GM19372 (cell line): ENCODE measurements around the gene DVL1.
A peak's percentile ranks its signal among the peaks of the same experiment; 100 is the strongest.

Experiments used
- ATAC-seq: cut with Tn5 transposase; IDR thresholded peaks from one replicate; pipeline ENCODE4 v1.9.1; 2021; ENCODE audit warnings: mild to moderate bottlenecking, low read depth, moderate library complexity; ENCODE audit not compliant: unreplicated experiment

Gene DVL1

DNA sequence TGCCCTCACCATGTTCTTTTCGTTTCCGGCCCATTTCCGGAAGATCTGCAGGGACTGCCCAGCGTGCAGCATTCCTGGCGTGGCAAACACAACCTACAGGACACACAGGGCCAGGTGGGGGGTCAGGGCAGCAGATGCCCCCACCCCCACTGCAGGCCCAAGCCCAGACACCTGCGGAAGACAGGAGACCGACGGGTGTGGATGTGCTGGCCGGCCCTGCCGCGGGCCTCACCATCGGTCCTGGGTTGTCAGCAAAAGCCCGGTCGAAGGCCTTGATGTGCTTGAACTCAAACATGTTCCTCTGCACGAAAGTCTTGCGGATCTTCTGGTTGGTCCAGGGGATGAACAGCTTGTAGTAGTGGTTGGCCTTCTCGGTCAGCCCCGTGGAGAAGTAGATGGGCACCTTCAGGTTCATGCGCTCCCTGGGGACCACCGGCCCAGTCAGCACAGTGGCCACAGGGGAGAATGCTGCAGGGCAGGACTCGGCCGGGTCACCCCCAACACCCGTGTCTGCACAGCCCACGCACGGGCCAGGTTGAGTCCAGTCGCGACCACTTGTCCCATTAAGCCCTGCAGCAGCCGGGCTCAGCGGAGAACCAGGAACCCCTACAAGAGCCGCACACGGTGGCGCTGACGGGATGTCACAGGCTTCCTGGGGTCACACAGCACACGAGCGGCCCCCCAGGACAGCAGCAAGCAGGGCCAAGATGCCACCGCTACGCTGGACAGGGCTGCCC lies 35.5 kb downstream of the DVL1 start:
- ATAC-seq, result no peak

DNA sequence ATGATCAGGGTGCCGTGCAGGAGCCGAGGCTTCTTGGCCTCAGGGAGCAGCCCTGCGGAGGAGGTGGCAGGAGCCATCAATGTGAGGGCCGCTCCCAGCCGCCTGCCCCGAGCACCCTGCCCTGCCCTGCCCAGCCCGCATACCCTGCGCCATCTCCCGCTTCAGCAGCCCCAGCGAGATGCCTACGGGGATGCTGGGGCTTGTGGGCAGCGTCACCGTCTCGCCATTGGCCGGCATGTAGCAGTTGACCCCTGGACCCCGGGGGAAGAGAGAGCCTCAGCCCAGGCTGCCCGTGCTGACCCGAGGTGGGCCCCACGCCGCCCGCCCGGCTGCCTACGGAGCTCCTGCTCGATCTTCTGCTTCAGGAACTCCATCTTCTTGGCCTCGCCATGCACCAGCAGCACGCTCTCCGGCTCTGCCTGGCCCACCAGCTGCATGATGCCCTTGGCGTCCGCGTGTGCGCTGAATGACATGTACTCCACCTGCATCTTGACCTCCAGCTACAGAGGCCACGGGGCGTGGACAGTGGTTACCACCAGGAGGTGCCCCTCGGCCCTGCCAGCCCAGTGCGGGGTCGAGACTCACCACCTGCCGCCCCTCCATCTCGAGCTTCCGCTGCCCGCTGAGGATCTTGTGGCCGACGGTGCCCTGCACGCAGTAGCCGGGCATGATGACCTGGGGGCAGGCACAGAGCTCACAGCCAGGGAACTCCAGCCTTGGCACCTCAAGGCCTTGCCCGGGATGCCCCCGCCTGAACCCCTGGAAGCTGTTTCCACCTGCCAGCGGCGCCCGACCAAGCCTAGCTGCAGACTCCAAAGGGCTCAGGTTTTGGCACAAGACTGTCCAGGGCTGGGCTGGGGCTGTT lies 36.5 kb downstream of the DVL1 start:
- no peak for ATAC-seq

DNA sequence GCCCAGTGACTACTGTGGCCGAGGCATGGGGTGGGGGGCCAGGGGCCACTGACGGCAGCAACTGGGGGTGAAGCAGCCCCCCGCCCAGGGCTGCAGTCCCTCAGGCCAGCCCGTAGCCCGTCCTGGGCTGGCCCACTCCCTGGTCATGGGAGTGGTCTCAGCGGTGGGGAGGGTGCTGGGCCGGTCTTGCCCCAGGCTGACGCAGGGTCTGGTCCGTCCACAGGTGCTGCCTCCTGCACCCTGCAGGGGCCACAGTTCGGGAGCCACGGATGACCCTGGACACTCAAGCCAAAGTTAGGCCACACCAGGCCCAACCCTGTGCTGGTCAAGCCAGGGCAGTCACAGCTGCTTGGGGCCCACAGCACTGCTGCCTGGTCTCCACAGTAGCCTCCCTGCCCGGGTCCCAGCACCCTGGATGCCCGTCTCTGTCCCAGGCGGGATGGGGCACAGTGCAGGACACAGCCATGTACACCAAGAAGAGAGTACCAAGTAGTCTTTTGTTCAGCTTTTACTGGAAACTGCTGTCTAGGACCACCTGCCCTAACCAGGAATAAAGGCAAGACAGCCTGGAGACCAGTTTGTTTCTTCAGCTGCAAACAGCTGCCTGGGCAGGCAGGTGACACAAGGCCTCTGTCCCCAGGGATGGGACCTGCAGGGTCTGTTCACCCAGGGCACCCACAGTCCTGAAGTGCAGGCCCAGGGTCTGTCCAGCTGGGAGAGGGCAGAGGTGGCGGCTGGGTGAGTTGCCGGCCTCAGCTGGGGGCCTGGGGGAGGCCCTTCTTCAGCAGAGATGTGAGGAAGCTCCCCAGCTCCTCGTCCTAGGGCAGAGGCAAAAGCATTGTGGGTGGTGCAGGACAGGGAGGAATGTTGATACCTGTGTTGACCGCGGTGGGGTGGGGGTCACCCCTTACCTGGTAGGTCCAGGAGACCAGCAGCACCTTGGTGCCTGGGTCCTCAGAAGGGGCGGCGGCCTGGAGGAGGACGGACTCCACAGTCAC lies 37.8 kb downstream of the DVL1 start:
- no peak for ATAC-seq

DNA sequence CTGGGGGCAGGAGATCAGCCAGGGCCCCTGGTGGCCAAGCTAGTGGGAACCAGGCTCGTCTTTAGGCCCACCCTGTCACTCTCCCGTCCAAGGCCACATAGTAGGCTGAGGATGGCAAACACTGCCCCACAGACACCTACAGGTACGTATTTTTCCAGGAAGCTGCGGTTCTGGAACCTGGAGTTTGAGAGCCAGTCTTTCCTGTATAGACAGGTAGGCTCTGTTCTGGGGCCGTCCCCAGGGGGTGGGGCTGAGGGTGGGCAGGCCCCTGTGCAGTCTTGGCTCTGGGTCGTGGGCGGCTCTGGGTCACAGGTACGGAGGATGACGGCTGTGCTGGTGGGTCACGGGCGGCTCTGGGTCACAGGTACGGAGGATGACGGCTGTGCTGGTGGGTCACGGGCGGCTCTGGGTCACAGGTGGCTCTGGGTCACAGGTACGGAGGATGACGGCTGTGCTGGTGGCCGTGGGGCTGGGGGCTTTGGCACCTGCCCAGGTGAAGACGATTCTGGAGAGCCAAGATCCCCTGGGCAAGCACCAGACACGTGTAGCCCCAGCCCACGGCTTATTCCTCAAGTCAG lies 38.7 kb downstream of the DVL1 start:
- no peak for ATAC-seq

DNA sequence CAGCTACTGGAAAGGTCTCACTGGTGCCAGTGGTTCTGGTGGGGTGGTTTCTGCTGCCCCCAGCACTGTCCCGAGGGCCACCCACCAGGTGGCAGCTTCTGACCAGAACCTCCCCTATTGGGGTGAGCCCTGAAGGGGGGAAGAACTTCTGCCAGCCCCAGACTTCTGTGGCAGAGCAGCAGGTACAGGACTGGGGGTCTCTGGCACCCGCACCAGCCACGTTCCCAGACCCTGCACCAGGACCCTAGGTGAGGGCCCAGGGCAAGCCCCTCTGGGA lies 39.2 kb downstream of the DVL1 start:
- no peak for ATAC-seq

DNA sequence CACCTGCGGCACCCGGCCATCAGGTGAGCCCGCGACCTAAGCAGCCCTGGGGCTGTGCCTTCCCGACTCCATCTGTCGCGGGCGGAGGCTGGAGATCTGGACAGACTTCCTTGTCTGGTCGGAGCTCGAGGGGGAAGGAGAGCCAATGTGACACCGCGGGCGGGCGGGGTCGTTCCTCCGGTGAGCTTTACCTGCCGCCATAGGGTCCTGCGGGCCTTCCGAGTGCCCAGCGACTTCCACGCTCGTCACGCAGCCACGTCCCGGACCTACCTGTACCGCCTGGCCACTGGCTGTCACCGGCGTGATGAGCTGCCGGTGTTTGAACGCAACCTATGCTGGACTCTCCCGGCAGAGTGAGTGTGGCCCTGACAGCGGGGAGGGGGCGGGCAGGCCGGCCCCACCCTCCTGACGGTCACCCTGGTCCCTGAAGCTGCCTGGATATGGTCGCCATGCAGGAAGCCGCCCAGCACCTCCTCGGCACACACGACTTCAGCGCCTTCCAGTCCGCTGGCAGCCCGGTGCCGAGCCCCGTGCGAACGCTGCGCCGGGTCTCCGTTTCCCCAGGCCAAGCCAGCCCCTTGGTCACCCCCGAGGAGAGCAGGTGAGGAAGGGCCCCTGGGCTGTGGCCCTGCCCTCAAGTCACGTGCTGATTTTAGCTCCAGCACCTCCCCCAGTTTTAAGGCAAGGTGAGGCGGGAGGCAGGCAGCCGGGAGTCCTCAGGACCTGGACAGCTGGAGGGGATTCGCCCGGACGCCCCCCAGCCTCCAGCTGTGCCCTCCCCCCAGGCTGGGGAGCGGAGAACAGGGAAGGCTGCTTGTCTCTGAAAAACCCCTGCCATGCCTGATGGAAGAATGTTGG lies 39.7 kb downstream of the DVL1 start:
- ATAC-seq, result no peak

DNA sequence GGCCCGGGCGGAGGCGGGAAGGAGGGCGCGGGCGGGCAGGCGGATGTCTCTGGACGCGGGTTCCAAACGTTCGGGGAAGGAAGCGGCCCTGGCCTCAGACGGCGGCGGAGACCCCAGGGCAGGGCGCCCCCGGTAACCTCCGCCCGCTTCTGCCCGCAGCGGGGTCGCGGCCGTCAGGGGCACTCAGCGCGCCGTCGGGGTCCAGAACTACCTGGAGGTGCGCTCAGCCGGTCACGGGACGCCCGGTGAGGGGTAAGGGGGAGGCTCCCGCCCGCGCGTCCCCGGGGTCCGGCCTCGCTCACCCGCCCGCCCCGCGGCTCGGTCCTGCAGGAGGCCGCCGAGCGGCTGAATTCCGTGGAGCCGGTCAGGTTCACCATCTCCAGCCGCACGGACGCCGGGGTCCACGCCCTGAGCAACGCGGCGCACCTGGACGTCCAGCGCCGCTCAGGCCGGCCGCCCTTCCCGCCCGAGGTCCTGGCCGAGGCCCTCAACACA lies 40.4 kb downstream of the DVL1 start:
- peak; percentile 4 for ATAC-seq

DNA sequence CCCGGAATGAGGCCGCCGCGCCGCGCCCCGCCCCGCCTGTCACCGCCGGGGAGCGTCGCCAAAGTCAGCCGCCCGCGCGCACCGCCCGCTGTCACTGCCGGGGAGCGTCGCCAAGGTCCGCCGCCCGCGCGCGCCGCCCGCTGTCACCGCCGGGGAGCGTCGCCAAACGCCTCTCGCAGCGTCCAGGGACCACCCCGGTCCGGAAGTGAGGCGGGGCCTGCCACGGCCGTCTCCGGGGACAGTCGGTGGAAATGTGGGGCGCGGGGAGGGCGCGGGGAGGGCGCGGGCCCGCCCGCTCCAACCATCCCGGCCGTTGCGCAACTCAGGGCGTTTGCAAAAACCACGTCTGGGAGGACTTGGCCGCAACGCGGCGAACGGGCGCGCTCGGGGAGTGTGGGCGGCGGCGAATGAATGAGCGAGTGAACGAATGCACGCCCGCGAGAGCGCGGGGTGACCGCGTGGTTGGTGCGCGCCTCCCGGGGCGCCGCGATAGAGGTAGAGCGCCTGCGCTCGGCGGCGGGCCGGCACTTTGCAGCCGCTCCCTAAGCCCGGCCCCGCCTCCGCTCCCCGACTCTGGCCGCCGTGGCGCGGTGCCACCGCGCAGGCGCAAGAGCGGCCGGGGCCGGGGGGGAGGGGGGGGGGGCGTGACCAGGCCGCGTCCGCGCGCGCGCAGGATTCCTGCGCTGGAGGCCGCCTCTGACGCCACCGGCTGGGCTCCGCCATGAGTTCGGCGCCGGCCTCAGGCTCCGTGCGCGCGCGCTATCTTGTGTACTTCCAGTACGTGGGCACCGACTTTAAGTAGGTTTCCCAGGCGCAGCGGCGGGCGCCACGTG lies 41.1 kb downstream of the DVL1 start, which contains the start of the genes ACAP3 and PUSL1:
Gene ACAP3, minus strand, starts transcription at position 8 of the 833 bp plus-strand sequence. CDS start 115 bp downstream, outside the sequence.
Gene PUSL1, plus strand, starts transcription at position 675 of the 833 bp plus-strand sequence. Its CDS starts 47 bp downstream, at position 722.
- ATAC-seq, result peak; percentile 66

DNA sequence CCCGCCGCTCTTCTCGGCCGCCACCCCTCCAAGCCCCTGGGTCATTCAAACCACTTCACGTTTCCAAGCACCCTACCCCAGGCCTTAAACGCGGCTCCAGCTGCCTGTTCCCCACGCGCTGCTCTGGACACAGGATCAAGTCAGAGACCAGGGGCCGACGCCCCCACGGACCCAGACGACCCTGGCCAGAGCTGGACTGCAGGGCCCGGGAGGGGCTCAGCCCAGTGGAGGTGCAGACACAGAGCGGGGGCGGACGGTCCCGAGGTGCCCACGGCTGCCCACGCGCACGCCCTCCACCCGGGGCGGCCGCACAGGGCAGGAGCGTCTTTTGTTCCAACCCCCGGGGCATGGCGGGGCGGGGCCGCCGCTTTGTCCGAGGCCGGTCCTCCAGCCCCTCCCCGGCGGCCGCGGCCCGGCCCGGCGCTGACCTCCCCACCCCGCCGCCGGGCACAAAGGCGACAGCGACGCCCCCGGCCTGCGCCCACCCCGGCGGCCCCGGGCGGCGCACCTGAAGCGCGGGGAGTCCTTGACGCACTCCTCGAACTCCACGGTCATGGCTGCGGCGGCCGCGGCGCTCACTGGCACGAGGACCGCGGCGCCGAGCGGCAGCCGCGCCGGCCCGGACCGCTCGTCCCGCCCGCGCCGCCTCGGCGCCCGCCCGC lies 41.8 kb downstream of the DVL1 start:
- ATAC-seq, result peak; percentile 3

DNA sequence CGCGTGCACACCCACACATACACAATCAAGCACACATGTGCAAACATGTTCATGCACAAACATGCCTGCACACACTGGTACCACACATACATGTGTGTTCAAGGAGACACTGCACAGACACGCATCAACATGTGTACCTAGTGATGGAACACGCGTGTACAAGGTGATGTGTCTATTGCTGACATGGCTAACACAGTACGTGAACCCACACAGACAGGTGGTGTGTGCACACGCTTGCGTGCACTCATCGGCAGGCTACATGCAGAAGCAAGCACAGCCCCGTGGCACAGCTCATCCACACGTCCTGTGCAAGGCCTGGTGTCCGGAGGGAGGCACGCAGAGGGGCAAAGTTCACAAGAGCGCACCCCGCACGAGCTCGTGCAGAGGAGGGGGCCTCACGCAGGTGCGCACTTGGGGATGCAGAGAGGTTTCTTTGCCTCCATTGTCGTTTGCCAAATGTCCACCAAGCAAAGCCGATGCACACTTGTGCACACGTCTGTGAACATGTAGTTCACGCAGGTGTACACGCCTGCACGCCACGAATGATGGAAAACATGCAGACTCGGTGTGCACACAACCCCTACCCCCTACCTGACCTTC lies 42.5 kb downstream of the DVL1 start:
- no peak for ATAC-seq

DNA sequence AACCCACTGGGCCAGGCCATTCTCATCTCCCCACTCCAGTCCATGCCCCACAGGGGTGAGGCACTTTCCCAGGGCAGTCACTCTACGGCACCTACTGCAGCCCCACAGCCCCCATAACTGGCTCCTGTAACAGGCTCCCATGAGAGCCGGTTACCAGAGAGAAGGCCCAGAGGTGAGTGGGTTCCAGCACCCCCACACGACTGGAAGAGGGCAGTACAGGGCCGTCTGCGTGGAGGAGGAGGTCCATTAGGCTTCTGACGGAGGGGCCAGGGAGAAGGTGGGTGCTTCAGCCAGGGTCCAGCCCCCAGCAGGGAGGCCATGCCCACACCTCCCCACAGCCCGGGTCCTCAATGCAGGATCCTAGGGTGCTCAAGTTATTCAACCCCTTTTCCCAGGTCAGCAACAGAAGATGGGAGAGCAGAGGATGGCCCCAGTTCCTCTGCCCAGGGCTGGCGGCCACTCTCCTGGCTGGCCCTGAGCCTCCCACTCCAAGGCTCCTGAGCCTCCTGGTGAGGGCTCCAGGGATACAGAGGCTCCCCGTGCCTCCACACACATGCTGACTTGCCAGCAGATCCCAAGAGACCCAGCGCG lies 43.1 kb downstream of the DVL1 start:
- no peak for ATAC-seq

DNA sequence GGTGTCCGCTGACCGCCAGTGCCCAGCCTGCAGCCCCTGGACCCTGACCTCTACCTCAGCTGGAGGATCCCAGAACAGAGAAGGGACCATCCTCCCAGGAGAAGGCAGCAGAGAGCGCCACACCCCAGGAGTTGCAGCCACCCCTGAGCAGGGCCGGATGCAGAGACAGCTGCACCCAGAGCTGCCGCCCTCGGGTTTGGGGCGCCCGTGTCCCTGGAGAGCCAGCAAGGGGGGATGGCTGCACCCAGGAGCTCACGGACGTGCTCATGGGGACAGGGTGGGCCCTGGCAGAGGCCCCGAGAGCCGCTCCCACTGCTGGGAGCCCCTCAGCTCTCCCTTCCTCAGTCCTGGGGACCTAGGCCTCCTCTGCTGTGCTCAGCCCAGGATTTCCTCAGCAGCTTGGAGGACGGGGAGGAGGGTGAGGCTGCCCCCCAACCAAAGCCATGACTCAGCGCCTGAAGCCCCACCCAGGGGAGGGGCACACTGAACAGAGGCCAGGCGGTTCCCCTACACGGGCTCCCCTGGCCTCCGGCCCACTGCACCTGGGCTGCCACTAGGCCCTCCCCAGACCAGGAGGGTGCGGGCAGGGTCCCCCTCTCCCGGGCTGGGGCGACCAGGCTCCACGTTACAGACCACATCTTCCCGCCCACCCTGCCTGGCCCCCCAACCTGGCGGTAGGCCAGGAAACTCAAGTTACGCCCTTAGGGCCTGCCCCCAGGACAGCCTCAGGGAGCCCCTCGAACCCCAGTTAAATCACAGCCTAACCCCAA lies 43.7 kb downstream of the DVL1 start:
- ATAC-seq, result no peak

DNA sequence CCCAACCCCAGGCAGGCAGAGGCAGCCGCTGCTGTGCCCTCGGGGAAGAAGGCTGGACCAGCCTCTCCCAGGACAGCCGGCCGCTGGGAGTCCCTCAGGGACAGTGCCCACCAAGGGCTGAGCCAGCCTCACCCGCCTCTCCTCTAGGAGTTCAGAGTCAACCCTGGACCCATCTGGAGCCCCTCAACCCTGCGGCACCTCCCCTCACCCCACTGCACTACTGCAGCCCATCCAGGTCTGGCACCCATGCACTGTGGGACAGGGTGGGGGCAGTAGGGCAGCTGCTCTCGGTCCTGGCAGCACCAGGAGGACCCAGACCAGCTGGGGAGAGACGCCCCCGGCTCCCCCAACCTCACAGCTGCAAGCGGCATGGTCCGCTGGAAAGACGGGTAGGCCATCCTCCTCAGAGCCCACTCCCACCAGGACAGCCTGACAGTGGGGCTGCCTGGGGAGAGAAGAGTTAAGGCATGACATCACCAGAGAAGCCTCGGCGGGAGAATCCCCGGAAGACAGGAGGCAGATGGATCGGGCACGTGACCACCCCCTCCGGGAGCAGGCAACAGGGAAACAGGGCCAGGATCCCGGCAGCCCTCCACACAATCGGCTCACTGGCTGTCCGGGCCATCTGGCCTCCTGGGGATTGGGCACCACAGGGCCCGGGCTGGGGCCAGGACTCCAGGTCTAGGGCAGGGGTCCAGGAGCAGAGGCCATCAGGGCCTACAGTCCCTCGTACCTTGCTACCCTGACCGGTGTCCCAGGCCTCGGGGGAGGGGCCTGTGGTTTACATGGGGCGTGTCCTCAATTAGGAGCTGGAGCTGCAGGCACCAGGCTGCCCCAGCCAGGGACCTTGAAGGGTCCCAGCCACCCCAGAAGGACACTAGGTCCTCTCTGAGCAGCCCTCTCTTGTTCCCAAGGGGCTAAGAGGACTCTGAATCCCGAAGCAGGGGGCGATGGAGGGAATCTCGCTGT lies 44.6 kb downstream of the DVL1 start:
- no peak for ATAC-seq

DNA sequence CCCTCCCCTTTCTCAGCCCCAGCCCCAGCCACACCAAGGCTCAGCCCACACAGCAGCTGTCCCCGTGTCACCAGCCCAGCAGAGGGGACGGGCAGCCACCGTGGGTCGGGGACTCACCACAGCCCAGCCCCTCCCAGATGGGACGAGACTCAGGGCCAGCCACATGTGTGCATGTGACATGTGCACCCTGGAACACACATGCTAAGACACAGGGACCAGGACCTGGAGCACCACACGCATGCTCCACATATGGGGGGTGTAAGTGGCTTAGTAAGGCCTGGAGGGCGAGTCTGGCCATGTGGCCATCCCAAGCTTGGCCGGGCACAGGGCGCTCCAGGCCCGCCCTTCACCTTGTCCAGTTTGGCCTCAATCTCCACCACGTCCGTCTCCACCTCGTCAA lies 45.5 kb downstream of the DVL1 start:
- no peak for ATAC-seq

DNA sequence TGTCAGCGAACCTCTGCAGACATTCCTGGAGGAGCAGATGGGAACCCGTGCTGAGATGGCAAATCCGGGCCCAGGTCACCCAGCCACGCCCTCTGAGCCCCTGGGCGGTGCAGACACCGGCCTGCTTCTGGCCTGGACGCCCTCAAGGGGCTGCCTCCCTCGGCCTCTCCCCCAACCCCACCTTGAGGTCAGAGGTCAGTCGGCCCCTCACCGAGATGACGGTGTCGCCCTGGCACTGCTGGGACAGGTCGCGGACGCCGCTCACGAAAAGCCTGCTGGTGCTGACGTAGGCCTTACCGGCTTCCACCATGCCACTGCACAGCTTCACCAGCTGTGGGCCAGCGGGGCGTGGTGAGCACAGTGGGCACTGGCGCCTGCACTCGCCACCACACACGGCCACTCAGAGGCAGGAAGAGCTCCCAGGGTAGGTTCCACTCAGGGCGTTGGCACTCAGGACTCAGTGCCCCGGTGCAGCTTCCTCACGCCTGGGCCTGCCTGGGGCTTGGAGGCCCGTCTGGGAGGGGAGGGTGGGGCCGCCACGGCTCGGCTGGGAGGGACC lies 46.2 kb downstream of the DVL1 start:
- no peak for ATAC-seq
